ENCODE measurements around the gene ST3GAL2. TPM values are rescaled to one million over a fixed set of nuclear protein-coding genes. Genes with fewer than 3 reads are reported as not detected.

ST3GAL2 gene
- total RNA-seq, 3 donors from 2014 or later = 7.8 to 13.4 (median 11.5) TPM

DNA sequence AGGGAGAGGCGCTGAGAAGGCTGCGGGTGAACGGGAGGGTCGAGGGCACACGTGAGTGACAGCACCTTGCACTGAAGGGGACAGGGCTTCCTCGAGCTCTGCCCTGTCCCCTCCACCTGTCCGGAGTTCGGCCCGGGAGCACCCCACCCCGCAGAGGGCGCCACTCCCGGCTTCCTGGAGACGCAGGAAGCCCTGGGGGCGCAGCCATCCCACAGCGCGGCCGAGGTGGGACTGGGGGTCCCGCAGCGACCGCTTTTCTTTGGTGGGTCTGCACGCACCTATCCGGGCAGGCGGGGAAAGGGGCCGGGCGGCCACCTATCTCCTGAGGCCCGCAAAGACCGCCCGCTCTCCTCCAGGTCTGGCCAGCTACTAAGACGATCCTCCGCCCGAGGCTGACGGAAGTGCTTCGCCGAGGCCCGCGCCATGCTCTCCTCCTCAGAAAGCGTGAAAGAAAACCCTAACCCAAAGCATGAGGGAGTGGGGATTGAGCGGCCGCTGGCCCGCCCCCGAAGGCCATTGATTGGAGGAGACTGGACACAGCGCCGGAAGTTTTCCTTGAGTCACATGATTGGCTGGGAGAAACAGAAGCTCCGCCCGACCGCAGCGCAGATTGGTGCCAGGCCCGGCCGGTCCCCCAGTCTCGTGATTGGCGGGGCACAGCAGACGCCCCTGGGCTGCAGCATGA lies 57.8 kb downstream of the ST3GAL2 start:
- Histone ChIP-seq H3K27ac (peak overlapping the region; percentile 74 to 90), H3K36me3 (no peaks in the 10 kb centered on the region), H3K4me3 (peak overlapping the region; percentile 59 to 80 (median 78)), H3K4me1 (peaks cover 0 to 9% of the 10 kb centered on the region in 2 donors), H3K9me3 (no peaks in the 10 kb centered on the region), H3K27me3 (no peaks in the 10 kb centered on the region)
- intact Hi-C loops (cut with DNase I; ENCODE audit: low total_unique reads) = no loop called here
- TF ChIP-seq POLR2AphosphoS5 (IDR thresholded peaks at IDR 0.05) = peak in 2 of 3 donors; percentile 32 to 52
- peak; percentile 12 for TF ChIP-seq POLR2A (IDR thresholded peaks at IDR 0.05)
- peak in 2 of 3 donors; percentile 9 to 18 for TF ChIP-seq CTCF (IDR thresholded peaks at IDR 0.05)
- peak; percentile 98 to 99 for DNase-seq (ENCODE audit: low spot score in 2 of 2)

DNA sequence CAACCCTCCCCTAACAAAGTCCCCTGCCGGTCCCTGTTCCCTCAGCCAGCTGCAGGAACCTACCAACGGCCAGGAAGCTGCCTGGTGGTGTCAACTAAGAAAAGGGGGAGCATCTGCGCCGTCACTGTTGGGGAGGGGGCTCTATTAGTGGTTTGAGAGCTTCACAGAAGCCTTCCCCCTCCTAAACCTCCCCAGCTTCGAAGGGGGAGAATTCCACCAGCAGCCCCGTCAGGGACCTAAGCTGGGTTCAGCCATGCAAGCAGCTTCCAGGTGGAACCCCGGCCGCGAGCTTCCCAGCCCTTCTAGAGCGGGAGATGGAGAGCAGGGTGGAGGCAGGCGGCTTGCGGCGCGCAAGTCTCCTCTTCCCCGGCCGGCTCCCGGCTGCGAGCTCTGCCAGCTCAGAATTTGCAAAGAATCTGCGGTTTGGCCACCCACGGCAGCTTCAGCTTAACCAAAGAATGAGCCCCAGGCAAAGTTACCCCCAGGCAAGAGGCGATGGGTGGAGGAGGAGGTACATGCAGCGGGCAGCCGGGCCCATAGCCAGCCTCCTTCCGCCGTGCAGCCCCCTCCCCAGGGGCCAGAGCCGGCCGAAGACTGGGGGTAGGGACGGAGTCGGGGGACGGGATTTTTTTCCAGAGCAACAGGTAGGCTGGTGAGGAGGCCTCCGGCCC lies 58.5 kb downstream of the ST3GAL2 start:
- Histone ChIP-seq H3K4me3 (peak overlapping the region; percentile 59 to 80 (median 78)), H3K36me3 (no peaks in the 10 kb centered on the region), H3K27ac (peak overlapping the region; percentile 74 to 90), H3K27me3 (no peaks in the 10 kb centered on the region), H3K9me3 (no peaks in the 10 kb centered on the region), H3K4me1 (peaks cover 0 to 9% of the 10 kb centered on the region in 2 donors)
- TF ChIP-seq POLR2A (IDR thresholded peaks at IDR 0.05) (no peak), POLR2AphosphoS5 (IDR thresholded peaks at IDR 0.05) (peak in 1 of 3 donors; percentile 9), CTCF (IDR thresholded peaks at IDR 0.05) (no peak)
- DNase-seq (ENCODE audit: low spot score in 2 of 2) = peak; percentile 73 to 81
- intact Hi-C loops (cut with DNase I; ENCODE audit: low total_unique reads) = no loop called here

DNA sequence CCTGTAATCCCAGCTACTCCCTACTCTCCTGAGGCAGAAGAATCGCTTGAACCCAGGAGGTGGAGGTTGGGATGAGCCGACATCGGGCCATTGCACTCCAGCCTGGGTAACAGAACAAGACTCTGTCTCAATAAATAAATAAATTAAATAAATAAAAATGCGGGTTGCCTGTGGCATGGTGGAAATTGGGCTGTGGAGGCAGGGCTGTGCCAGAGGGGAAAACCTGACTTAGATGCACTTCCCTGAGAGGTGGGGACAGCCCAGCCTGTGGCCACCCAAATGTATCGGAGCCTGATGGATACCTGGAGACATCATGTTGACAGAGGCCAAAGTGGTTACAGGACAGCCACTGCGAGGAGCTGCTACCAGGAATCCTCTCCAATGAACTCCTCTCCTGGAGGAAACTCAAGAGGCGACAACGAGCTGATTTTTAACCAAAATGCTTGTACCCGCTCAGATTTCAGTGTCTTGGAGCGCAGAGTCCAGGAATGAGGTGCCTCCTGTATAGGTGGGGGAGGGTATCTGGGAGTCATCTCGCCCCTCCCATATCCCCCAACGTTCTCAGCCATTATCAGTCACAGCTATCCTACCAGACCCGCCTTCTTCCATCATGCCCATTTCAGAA lies 59.9 kb downstream of the ST3GAL2 start:
- H3K9me3 ChIP-seq = no peaks in the 10 kb centered on the region
- H3K4me3 ChIP-seq = no peak overlapping the region
- peak overlapping the region in 1 of 2 donors; percentile 10 for H3K27ac ChIP-seq
- no peak for DNase-seq (ENCODE audit: low spot score in 2 of 2)
- TF ChIP-seq POLR2AphosphoS5 (IDR thresholded peaks at IDR 0.05) = no peak
- no peak for TF ChIP-seq CTCF (IDR thresholded peaks at IDR 0.05)
- no peak for TF ChIP-seq POLR2A (IDR thresholded peaks at IDR 0.05)
- H3K36me3 ChIP-seq = no peaks in the 10 kb centered on the region
- no peaks in the 10 kb centered on the region for H3K27me3 ChIP-seq
- intact Hi-C loops (cut with DNase I; ENCODE audit: low total_unique reads) = no loop called here
- peaks cover 0 to 9% of the 10 kb centered on the region in 2 donors for H3K4me1 ChIP-seq

DNA sequence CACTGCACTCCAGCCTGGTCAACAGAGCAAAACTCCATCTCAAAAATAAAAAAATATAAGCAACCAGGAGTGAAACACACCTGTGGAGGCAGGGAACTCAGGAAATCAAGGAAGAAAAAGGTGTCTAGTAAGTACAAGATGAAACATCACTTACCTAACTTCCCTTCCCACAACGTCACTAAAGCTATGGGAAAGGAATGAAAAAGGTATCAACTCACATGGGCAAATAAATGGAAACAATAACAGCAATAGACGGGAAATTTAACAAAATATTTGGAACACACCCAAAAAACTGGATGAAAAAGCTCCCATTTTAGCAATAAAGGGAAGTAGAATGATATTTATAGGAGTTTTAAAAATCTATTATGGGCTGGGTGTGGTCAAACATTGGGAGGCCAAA lies 61.1 kb downstream of the ST3GAL2 start:
- TF ChIP-seq CTCF (IDR thresholded peaks at IDR 0.05) (no peak), POLR2AphosphoS5 (IDR thresholded peaks at IDR 0.05) (no peak), POLR2A (IDR thresholded peaks at IDR 0.05) (no peak)
- intact Hi-C loops (cut with DNase I; ENCODE audit: low total_unique reads) = no loop called here
- Histone ChIP-seq H3K4me3 (no peak overlapping the region), H3K4me1 (peaks cover 0 to 9% of the 10 kb centered on the region in 2 donors), H3K27ac (no peak overlapping the region), H3K36me3 (no peaks in the 10 kb centered on the region), H3K9me3 (no peaks in the 10 kb centered on the region), H3K27me3 (no peaks in the 10 kb centered on the region)
- DNase-seq (ENCODE audit: low spot score in 2 of 2) = no peak
